ENCODE results near the gene SNAP47. TPM values are rescaled to one million over a fixed set of nuclear protein-coding genes. Genes with fewer than 3 reads are reported as not detected.

SNAP47 gene
- total RNA-seq, 1 donor from 2014 or later, result 29.6 TPM

GRCh38 chr1:227749916-227750710, 14.9 kb downstream of the SNAP47 start:
- no peaks in the 10 kb centered on the region for H3K27me3 Mint-ChIP-seq (ENCODE audit: unreplicated experiment)
- DNase-seq (ENCODE audit: extremely low spot score, unreplicated experiment), result no peak
- H3K4me3 Mint-ChIP-seq (ENCODE audit: unreplicated experiment), result no peak overlapping the region
- peaks cover 3% of the 10 kb centered on the region for H3K36me3 Mint-ChIP-seq (ENCODE audit: unreplicated experiment)
- no peak for TF ChIP-seq CTCF (IDR thresholded peaks at IDR 0.05)
- H3K9me3 Mint-ChIP-seq (ENCODE audit: unreplicated experiment), result no peaks in the 10 kb centered on the region
- no peak overlapping the region for H3K27ac Mint-ChIP-seq (ENCODE audit: unreplicated experiment)
- peaks cover 3% of the 10 kb centered on the region for H3K4me1 Mint-ChIP-seq (ENCODE audit: unreplicated experiment)

GRCh38 chr1:227753999-227754711, 18.9 kb downstream of the SNAP47 start:
- no peak for DNase-seq (ENCODE audit: extremely low spot score, unreplicated experiment)
- H3K9me3 Mint-ChIP-seq (ENCODE audit: unreplicated experiment), result no peaks in the 10 kb centered on the region
- no peak for TF ChIP-seq CTCF (IDR thresholded peaks at IDR 0.05)
- H3K4me3 Mint-ChIP-seq (ENCODE audit: unreplicated experiment), result no peak overlapping the region
- H3K4me1 Mint-ChIP-seq (ENCODE audit: unreplicated experiment), result peaks cover 19% of the 10 kb centered on the region
- H3K27ac Mint-ChIP-seq (ENCODE audit: unreplicated experiment), result no peak overlapping the region
- no peaks in the 10 kb centered on the region for H3K27me3 Mint-ChIP-seq (ENCODE audit: unreplicated experiment)
- peaks cover 16% of the 10 kb centered on the region for H3K36me3 Mint-ChIP-seq (ENCODE audit: unreplicated experiment)

GRCh38 chr1:227754958-227755357, 19.7 kb downstream of the SNAP47 start:
- DNase-seq (ENCODE audit: extremely low spot score, unreplicated experiment), result no peak
- Mint-ChIP-seq H3K4me3 (ENCODE audit: unreplicated experiment) (no peak overlapping the region), H3K4me1 (ENCODE audit: unreplicated experiment) (peaks cover 27% of the 10 kb centered on the region), H3K9me3 (ENCODE audit: unreplicated experiment) (no peaks in the 10 kb centered on the region), H3K36me3 (ENCODE audit: unreplicated experiment) (peaks cover 18% of the 10 kb centered on the region), H3K27ac (ENCODE audit: unreplicated experiment) (no peak overlapping the region), H3K27me3 (ENCODE audit: unreplicated experiment) (no peaks in the 10 kb centered on the region)
- no peak for TF ChIP-seq CTCF (IDR thresholded peaks at IDR 0.05)

GRCh38 chr1:227756172-227756959, 21.1 kb downstream of the SNAP47 start:
- Mint-ChIP-seq H3K36me3 (ENCODE audit: unreplicated experiment) (peaks cover 24% of the 10 kb centered on the region), H3K9me3 (ENCODE audit: unreplicated experiment) (no peaks in the 10 kb centered on the region), H3K27ac (ENCODE audit: unreplicated experiment) (no peak overlapping the region), H3K27me3 (ENCODE audit: unreplicated experiment) (no peaks in the 10 kb centered on the region), H3K4me1 (ENCODE audit: unreplicated experiment) (peaks cover 37% of the 10 kb centered on the region), H3K4me3 (ENCODE audit: unreplicated experiment) (no peak overlapping the region)
- DNase-seq (ENCODE audit: extremely low spot score, unreplicated experiment), result no peak
- no peak for TF ChIP-seq CTCF (IDR thresholded peaks at IDR 0.05)
